Astrocyte of the spinal cord (primary cell): ENCODE data around the gene KLHL30.
A peak's percentile ranks its signal among the peaks of the same experiment; 100 is the strongest.

Source experiments
- DNase-seq: peaks from one replicate; pipeline ENCODE4 v3.0.0; 2011; ENCODE audit warnings: low read depth, low spot score
- H3K4me3 ChIP-seq: 2 replicates; pipeline ENCODE4 v1.5.1; 2011; ENCODE audit warnings: low read depth, mild to moderate bottlenecking, low read length, moderate library complexity
- CTCF ChIP-seq: IDR thresholded peaks from 2 replicates; pipeline ENCODE4 v1.5.1; 2012; ENCODE audit warnings: low read depth, mild to moderate bottlenecking, low read length, inconsistent platforms
- in situ Hi-C: cut with HindIII; loops from 2 replicates; pipeline ENCODE4 v1.10.0; 2017; ENCODE audit warnings: low sequenced_read_pairs

KLHL30 gene

GRCh38 chr2:238150686-238151085, 12.2 kb downstream of the KLHL30 start:
- TF ChIP-seq CTCF = no peak
- in situ Hi-C loops = no loop called here
- DNase-seq = no peak

GRCh38 chr2:238151205-238151604, 12.7 kb downstream of the KLHL30 start:
- no peak for TF ChIP-seq CTCF
- H3K4me3 ChIP-seq = no peak overlapping the region
- in situ Hi-C loops = no loop called here

More at GRCh38 chr2:238150686-238151085, 12.2 kb downstream of the KLHL30 start:
- H3K4me3 ChIP-seq = no peak overlapping the region

GRCh38 chr2:238151628-238152235, 13.3 kb downstream of the KLHL30 start:
- DNase-seq = no peak
- no peak overlapping the region for H3K4me3 ChIP-seq
- in situ Hi-C loops = no loop called here
- TF ChIP-seq CTCF = no peak

More at GRCh38 chr2:238151205-238151604, 12.7 kb downstream of the KLHL30 start:
- DNase-seq = no peak

- in situ Hi-C loops = no loop called here
- peak; percentile 35 for TF ChIP-seq CTCF
- H3K4me3 ChIP-seq = no peak overlapping the region
- DNase-seq = no peak
Measured at GRCh38 chr2:238152771-238153688, 14.6 kb downstream of the KLHL30 start.

GRCh38 chr2:238154570-238154969, 16.1 kb downstream of the KLHL30 start:
- DNase-seq = no peak
- in situ Hi-C loops = no loop called here
- no peak for TF ChIP-seq CTCF
- H3K4me3 ChIP-seq = no peak overlapping the region

- peak; percentile 28 for DNase-seq
- no peak for TF ChIP-seq CTCF
- in situ Hi-C loops = no loop called here
Measured at GRCh38 chr2:238155051-238155760, 16.7 kb downstream of the KLHL30 start.

More at GRCh38 chr2:238155051-238155760, 16.7 kb downstream of the KLHL30 start:
- H3K4me3 ChIP-seq = no peak overlapping the region
